Stomach smooth muscle (tissue), 2 donors: ENCODE data around the gene CAB39.

Source experiments
- H3K27ac ChIP-seq: one replicate; pipeline ENCODE4 v1.7.0; 2013; ENCODE audit warnings: mild to moderate bottlenecking, low read length, inconsistent platforms
- H3K27me3 ChIP-seq, 2 donors: one replicate each; pipeline ENCODE4 v1.7.0; 2013; ENCODE audit warnings: low read length in 2 of 2; ENCODE audit not compliant: insufficient read depth in 2 of 2, control insufficient read depth in 1 of 2
- H3K36me3 ChIP-seq, 2 donors: one replicate each; pipeline ENCODE4 v1.7.0; 2013; ENCODE audit warnings: low read length in 2 of 2; ENCODE audit not compliant: control insufficient read depth in 2 of 2, insufficient read depth in 2 of 2
- H3K4me1 ChIP-seq: one replicate; pipeline ENCODE4 v1.7.0; 2013; ENCODE audit warnings: low read length; ENCODE audit not compliant: control insufficient read depth, insufficient read depth
- H3K4me3 ChIP-seq, 2 donors: one replicate each; pipeline ENCODE4 v1.7.0; 2013; ENCODE audit warnings: low read length in 2 of 2
- H3K9ac ChIP-seq, 2 donors: one replicate each; pipeline ENCODE4 v1.7.0; 2013; ENCODE audit warnings: low read length in 2 of 2, mild to moderate bottlenecking in 1 of 2
- H3K9me3 ChIP-seq, 2 donors: one replicate each; pipeline ENCODE4 v1.7.0; 2013; ENCODE audit warnings: low read length in 2 of 2; ENCODE audit not compliant: control insufficient read depth in 2 of 2
- donor health status: healthy.
- donor health status: Pancreatic carcinoma.

The CAB39 gene

GRCh38 chr2:230783101-230783500 is 70.5 kb downstream of the CAB39 start:
- Histone ChIP-seq H3K4me3 (no peak overlapping the region), H3K4me1 (peaks cover 15% of the 10 kb centered on the region), H3K27me3 (no peaks in the 10 kb centered on the region), H3K9ac (no peak overlapping the region), H3K9me3 (peaks cover 6% of the 10 kb centered on the region in 2 donors), H3K36me3 (peaks cover 2 to 3% of the 10 kb centered on the region in 2 donors), H3K27ac (no peak overlapping the region)

- Histone ChIP-seq H3K27ac (peak overlapping the region; percentile 38), H3K27me3 (no peaks in the 10 kb centered on the region), H3K9ac (no peak overlapping the region), H3K4me1 (peaks cover 7% of the 10 kb centered on the region), H3K36me3 (peaks cover 2 to 7% of the 10 kb centered on the region in 2 donors), H3K4me3 (peak overlapping the region in 1 of 2 donors; percentile 37), H3K9me3 (peaks cover 6 to 13% of the 10 kb centered on the region in 2 donors)
Observed at GRCh38 chr2:230784795-230785194, 72.2 kb downstream of the CAB39 start.

GRCh38 chr2:230785346-230785745 is 72.7 kb downstream of the CAB39 start:
- peaks cover 6 to 13% of the 10 kb centered on the region in 2 donors for H3K9me3 ChIP-seq
- H3K4me3 ChIP-seq: no peak overlapping the region
- H3K36me3 ChIP-seq: peaks cover 2 to 8% of the 10 kb centered on the region in 2 donors
- H3K27ac ChIP-seq: no peak overlapping the region
- no peaks in the 10 kb centered on the region for H3K27me3 ChIP-seq
- H3K4me1 ChIP-seq: peaks cover 7% of the 10 kb centered on the region
- no peak overlapping the region for H3K9ac ChIP-seq

GRCh38 chr2:230787101-230787500 is 74.5 kb downstream of the CAB39 start:
- Histone ChIP-seq H3K27me3 (no peaks in the 10 kb centered on the region), H3K4me3 (no peak overlapping the region), H3K36me3 (peaks cover 0 to 8% of the 10 kb centered on the region in 2 donors), H3K9me3 (peaks cover 6 to 13% of the 10 kb centered on the region in 2 donors), H3K9ac (no peak overlapping the region), H3K4me1 (peaks cover 7% of the 10 kb centered on the region), H3K27ac (no peak overlapping the region)

- peaks cover 6 to 13% of the 10 kb centered on the region in 2 donors for H3K9me3 ChIP-seq
- no peak overlapping the region for H3K9ac ChIP-seq
- H3K27me3 ChIP-seq: no peaks in the 10 kb centered on the region
- no peak overlapping the region for H3K27ac ChIP-seq
- H3K36me3 ChIP-seq: peaks cover 0 to 8% of the 10 kb centered on the region in 2 donors
- H3K4me1 ChIP-seq: peaks cover 7% of the 10 kb centered on the region
- no peak overlapping the region for H3K4me3 ChIP-seq
Observed at GRCh38 chr2:230788554-230789175, 76.0 kb downstream of the CAB39 start.

GRCh38 chr2:230790981-230791380 is 78.3 kb downstream of the CAB39 start:
- peaks cover 0 to 5% of the 10 kb centered on the region in 2 donors for H3K36me3 ChIP-seq
- H3K9me3 ChIP-seq: peaks cover 0 to 7% of the 10 kb centered on the region in 2 donors
- H3K27ac ChIP-seq: peak overlapping the region; percentile 7
- H3K9ac ChIP-seq: no peak overlapping the region
- no peaks in the 10 kb centered on the region for H3K27me3 ChIP-seq
- H3K4me3 ChIP-seq: no peak overlapping the region
- peaks cover 16% of the 10 kb centered on the region for H3K4me1 ChIP-seq

GRCh38 chr2:230793572-230794359 is 81.1 kb downstream of the CAB39 start:
- Histone ChIP-seq H3K4me1 (peaks cover 18% of the 10 kb centered on the region), H3K4me3 (peak overlapping the region in 1 of 2 donors; percentile 26), H3K27ac (peak overlapping the region; percentile 56), H3K36me3 (peaks cover 0 to 5% of the 10 kb centered on the region in 2 donors), H3K9ac (peak overlapping the region; percentile 6 to 16), H3K27me3 (no peaks in the 10 kb centered on the region), H3K9me3 (peaks cover 0 to 3% of the 10 kb centered on the region in 2 donors)

GRCh38 chr2:230794497-230794896 is 81.9 kb downstream of the CAB39 start:
- Histone ChIP-seq H3K36me3 (peaks cover 0 to 4% of the 10 kb centered on the region in 2 donors), H3K4me3 (peak overlapping the region in 1 of 2 donors; percentile 26), H3K27ac (peak overlapping the region; percentile 56), H3K27me3 (no peaks in the 10 kb centered on the region), H3K9me3 (no peaks in the 10 kb centered on the region), H3K4me1 (peaks cover 18% of the 10 kb centered on the region), H3K9ac (no peak overlapping the region)

GRCh38 chr2:230795856-230796255 is 83.2 kb downstream of the CAB39 start:
- H3K4me3 ChIP-seq: no peak overlapping the region
- no peak overlapping the region for H3K9ac ChIP-seq
- H3K27ac ChIP-seq: peak overlapping the region; percentile 26
- H3K4me1 ChIP-seq: peaks cover 18% of the 10 kb centered on the region
- no peaks in the 10 kb centered on the region for H3K27me3 ChIP-seq
- H3K36me3 ChIP-seq: peaks cover 3 to 7% of the 10 kb centered on the region in 2 donors
- no peaks in the 10 kb centered on the region for H3K9me3 ChIP-seq

GRCh38 chr2:230796280-230796862 is 83.7 kb downstream of the CAB39 start:
- no peak overlapping the region for H3K9ac ChIP-seq
- no peaks in the 10 kb centered on the region for H3K9me3 ChIP-seq
- H3K36me3 ChIP-seq: peaks cover 8 to 9% of the 10 kb centered on the region in 2 donors
- no peaks in the 10 kb centered on the region for H3K27me3 ChIP-seq
- peak overlapping the region; percentile 42 for H3K27ac ChIP-seq
- no peak overlapping the region for H3K4me3 ChIP-seq
- H3K4me1 ChIP-seq: peaks cover 16% of the 10 kb centered on the region
